CD4-positive, alpha-beta T cell (primary cell): ENCODE data around the gene TSPAN32. TPM values are rescaled to one million over a fixed set of nuclear protein-coding genes. Genes with fewer than 3 reads are reported as not detected.

Experiments
- ATAC-seq: fragments of 200-7000 bp; cut with Tn5 transposase; one replicate; pipeline ENCODE4 v1.10.0; 2022; ENCODE audit warnings: mild to moderate bottlenecking; ENCODE audit not compliant: poor library complexity
- CTCF ChIA-PET: fragments of 350-600 bp; sonication (Branson Sonifier 250); formaldehyde crosslinking; loops from one replicate; lab custom pipeline; 2021; ENCODE audit warnings: antibody characterized with exemption, inconsistent platforms; lab: Charles Lee
- POLR2A ChIA-PET: fragments of 350-600 bp; sonication (Branson Sonifier 250); formaldehyde crosslinking; loops from one replicate; lab custom pipeline; 2021; ENCODE audit warnings: antibody characterized with exemption, inconsistent platforms; lab: Charles Lee
- DNase-seq, 14 experiments: peaks; one replicate each; pipeline ENCODE4 v3.0.0-alpha.2; 2013 to 2020; ENCODE audit warnings: mixed read lengths in 2 of 14
- H3K27ac ChIP-seq, 2 donors: one replicate each; pipeline versions ENCODE4 v1.5.1 to v1.7.0; 2013; ENCODE audit warnings: low read length in 2 of 2, low read depth in 1 of 2, mild to moderate bottlenecking in 1 of 2
- H3K27me3 ChIP-seq, 2 experiments: 1 replicate in 1 of 2; 2 replicates in 1 of 2; pipeline versions ENCODE4 v1.6.1 to v1.7.0; 2013; ENCODE audit warnings: low read length in 2 of 2, control low read depth in 1 of 2, mild to moderate bottlenecking in 1 of 2, moderate library complexity in 1 of 2; ENCODE audit not compliant: insufficient read depth in 2 of 2, control insufficient read depth in 1 of 2
- H3K36me3 ChIP-seq: one replicate; pipeline ENCODE4 v1.6.1; 2013; ENCODE audit warnings: low read length, control low read depth; ENCODE audit not compliant: insufficient read depth
- H3K4me1 ChIP-seq: one replicate; pipeline ENCODE4 v1.6.1; 2013; ENCODE audit warnings: low read length, control low read depth; ENCODE audit not compliant: insufficient read depth
- H3K4me3 ChIP-seq: one replicate; pipeline ENCODE4 v1.5.1; 2013; ENCODE audit warnings: mild to moderate bottlenecking, low read length, moderate library complexity
- H3K9me3 ChIP-seq, 2 experiments: 1 replicate in 1 of 2; 2 replicates in 1 of 2; pipeline versions ENCODE4 v1.6.1 to v1.7.0; 2013; ENCODE audit warnings: low read length in 2 of 2, mild to moderate bottlenecking in 2 of 2, control low read depth in 1 of 2, moderate library complexity in 1 of 2; ENCODE audit not compliant: control insufficient read depth in 1 of 2, insufficient read depth in 1 of 2
- H3K27ac Mint-ChIP-seq: one replicate; pipeline ENCODE4 v1.8.0; 2020; ENCODE audit warnings: mixed read lengths
- H3K27me3 Mint-ChIP-seq: one replicate; pipeline ENCODE4 v1.8.0; 2021; ENCODE audit warnings: mixed read lengths
- H3K36me3 Mint-ChIP-seq: one replicate; pipeline ENCODE4 v1.8.0; 2021; ENCODE audit warnings: low read depth, mixed read lengths
- H3K4me1 Mint-ChIP-seq: one replicate; pipeline ENCODE4 v1.8.0; 2021; ENCODE audit warnings: low read depth, mixed read lengths
- H3K4me3 Mint-ChIP-seq: one replicate; pipeline ENCODE4 v1.8.0; 2020; ENCODE audit warnings: mild to moderate bottlenecking, mixed read lengths
- H3K9me3 Mint-ChIP-seq: one replicate; pipeline ENCODE4 v1.8.0; 2020; ENCODE audit warnings: mixed read lengths
- intact Hi-C, 2 experiments: fragments of 100-400 bp; cut with DNase I in 1 of 2; cut with micrococcal nuclease in 1 of 2; formaldehyde crosslinking; loops; one replicate each; pipeline versions ENCODE4 v1.15.1 to v1.9.0; 2023 to 2025; cut with DNase I, micrococcal nuclease
- total RNA-seq, 174 experiments: library from RNA in 2 of 174; stranded (reverse) in 2 of 174; gene quantifications; one replicate each; pipeline ENCODE4 v1.2.3 and lab custom pipeline; 2021 to 2026
- TF ChIP-seq, protein P1 (sequence below): fragments of 200-600 bp; IDR thresholded peaks from one replicate; pipeline ENCODE4 v1.8.0; 2022; ENCODE audit warnings: antibody characterized with exemption, mild to moderate bottlenecking

TSPAN32 gene
- total RNA-seq, 2 experiments from 2014 or later = 81.8 TPM

DNA sequence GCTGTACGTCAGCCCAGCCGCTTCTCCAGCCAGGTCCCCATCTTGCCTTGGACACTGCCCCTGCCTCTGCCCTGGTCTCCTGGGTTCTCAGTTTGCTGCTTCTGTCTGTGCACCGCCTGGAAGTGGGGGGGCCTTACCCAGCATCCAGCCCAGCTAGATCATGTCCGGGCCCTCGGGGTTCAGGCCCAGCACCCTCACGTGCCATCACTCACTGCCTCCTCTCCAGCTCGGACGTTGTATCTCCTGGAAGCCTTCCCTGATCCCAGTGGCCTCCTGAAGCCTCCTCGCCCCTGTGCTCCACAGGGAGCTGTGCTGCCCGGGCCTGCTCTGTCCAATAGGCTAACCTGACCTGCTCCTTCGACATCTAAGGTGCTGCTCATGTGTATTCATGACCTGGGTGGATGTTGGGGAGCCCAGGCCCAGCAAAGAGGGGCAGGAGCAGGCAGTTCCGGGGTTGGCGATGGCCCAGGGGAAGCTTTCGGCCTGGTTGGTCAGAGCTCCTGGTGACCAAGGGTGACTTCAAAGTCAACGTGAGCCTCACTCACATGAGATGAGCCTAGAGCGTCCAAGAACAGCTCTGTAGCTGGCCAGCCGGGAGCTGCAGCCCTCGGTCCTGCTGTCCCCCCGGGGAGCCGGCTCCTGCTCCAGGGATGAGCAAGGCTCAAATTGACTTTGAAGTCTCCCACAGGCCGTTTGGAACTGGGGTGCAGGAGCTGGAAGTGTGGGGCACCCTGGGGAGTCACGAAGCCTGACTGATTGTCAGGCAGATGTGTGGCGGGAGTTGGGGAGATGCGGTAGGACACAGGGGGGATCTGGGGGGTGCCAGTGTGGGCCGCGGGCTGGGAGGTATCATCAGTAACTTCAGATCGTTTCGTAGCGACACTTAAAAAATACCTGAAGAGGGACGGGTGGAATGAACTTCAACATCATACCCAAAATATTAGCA, 26.2 kb upstream of the TSPAN32 start:
- no peaks in the 10 kb centered on the region for H3K36me3 ChIP-seq
- H3K9me3 ChIP-seq = peaks cover 8 to 39% of the 10 kb centered on the region in 2 experiments
- TF ChIP-seq, protein P1, sequence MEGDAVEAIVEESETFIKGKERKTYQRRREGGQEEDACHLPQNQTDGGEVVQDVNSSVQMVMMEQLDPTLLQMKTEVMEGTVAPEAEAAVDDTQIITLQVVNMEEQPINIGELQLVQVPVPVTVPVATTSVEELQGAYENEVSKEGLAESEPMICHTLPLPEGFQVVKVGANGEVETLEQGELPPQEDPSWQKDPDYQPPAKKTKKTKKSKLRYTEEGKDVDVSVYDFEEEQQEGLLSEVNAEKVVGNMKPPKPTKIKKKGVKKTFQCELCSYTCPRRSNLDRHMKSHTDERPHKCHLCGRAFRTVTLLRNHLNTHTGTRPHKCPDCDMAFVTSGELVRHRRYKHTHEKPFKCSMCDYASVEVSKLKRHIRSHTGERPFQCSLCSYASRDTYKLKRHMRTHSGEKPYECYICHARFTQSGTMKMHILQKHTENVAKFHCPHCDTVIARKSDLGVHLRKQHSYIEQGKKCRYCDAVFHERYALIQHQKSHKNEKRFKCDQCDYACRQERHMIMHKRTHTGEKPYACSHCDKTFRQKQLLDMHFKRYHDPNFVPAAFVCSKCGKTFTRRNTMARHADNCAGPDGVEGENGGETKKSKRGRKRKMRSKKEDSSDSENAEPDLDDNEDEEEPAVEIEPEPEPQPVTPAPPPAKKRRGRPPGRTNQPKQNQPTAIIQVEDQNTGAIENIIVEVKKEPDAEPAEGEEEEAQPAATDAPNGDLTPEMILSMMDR = no peak
- peaks cover 9% of the 10 kb centered on the region for H3K4me1 ChIP-seq
- DNase-seq (peak in 1 of 14 experiments; percentile 3), ATAC-seq (no peak)
- CTCF ChIA-PET = no interaction called here
- H3K36me3 Mint-ChIP-seq = peaks cover 7% of the 10 kb centered on the region
- H3K27me3 ChIP-seq = peaks cover 13 to 18% of the 10 kb centered on the region in 2 experiments
- peaks cover 16% of the 10 kb centered on the region for H3K27me3 Mint-ChIP-seq
- peaks cover 3% of the 10 kb centered on the region for H3K4me1 Mint-ChIP-seq
- POLR2A ChIA-PET = no interaction called here
- H3K9me3 Mint-ChIP-seq = peaks cover 4% of the 10 kb centered on the region
- H3K4me3 Mint-ChIP-seq = no peak overlapping the region
- H3K27ac ChIP-seq = no peak overlapping the region
- intact Hi-C loops = no loop called here
- H3K27ac Mint-ChIP-seq = no peak overlapping the region
- no peak overlapping the region for H3K4me3 ChIP-seq

DNA sequence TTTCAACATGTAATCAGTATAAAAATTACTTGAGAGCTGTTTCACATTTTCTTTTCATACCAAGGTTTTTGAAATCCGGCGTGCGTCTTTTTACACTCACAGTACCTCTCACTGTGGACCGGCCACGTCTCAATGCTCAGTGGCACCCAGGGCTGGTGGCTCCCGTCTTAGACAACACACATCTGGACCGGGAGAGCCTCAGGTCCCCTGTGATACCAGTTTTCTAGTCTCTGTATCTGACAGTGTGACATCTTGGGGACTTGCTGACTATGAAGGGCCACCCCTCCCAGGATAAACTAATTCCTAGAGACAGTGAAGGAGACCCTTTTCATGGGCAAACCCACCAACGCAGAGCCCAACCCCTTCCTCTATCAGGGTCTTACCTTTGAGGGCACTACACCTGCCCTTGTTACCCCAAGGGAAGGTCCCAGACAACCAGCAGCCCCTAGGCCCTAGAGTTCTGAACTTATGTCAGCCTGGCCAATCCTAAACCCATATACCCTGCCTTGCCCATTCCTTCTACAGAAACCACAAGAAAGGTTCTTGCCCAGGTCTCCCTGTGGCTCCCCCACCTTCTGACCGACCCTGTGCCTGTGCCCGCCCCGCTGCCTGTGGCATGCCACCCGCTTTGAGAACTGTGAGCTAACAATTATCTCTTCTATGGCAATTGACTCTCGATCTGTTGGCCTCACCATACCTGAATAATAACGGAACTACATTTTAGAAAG, 25.4 kb upstream of the TSPAN32 start:
- no peak overlapping the region for H3K4me3 ChIP-seq
- ATAC-seq (no peak), DNase-seq (no peak)
- Mint-ChIP-seq H3K4me3 (no peak overlapping the region), H3K9me3 (peaks cover 6% of the 10 kb centered on the region), H3K36me3 (peaks cover 7% of the 10 kb centered on the region), H3K4me1 (peaks cover 3% of the 10 kb centered on the region), H3K27ac (no peak overlapping the region), H3K27me3 (peaks cover 14% of the 10 kb centered on the region)
- H3K36me3 ChIP-seq = no peaks in the 10 kb centered on the region
- peaks cover 7 to 10% of the 10 kb centered on the region in 2 experiments for H3K27me3 ChIP-seq
- POLR2A ChIA-PET = no interaction called here
- intact Hi-C loops = no loop called here
- peaks cover under 1% of the 10 kb centered on the region for H3K4me1 ChIP-seq
- H3K9me3 ChIP-seq = peaks cover 8 to 31% of the 10 kb centered on the region in 2 experiments
- H3K27ac ChIP-seq = no peak overlapping the region
- CTCF ChIA-PET = no interaction called here
- TF ChIP-seq, protein P1 = no peak

DNA sequence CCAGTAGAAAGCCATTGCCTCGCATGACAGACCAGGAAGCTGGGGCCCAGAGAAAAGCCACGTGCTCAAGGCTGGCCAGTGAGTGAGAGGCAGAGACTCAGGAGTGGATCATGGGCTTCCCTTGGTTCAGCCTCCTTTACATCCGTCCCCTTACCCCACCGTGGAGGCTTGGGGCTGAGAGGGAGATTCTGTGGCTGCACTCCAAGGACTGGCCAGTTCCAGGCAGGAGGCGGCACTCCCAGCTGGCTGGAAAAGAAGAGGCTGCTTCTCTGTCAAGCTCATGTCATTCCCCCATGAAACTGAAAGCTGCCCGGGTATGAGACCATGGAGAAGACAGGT, 24.8 kb upstream of the TSPAN32 start:
- H3K27me3 Mint-ChIP-seq = peaks cover 11% of the 10 kb centered on the region
- ATAC-seq = no peak
- intact Hi-C loops = no loop called here

More for the DNA sequence above, 24.8 kb upstream of the TSPAN32 start:
- H3K27me3 ChIP-seq = peaks cover 2 to 5% of the 10 kb centered on the region in 2 experiments
- H3K36me3 Mint-ChIP-seq = peaks cover 7% of the 10 kb centered on the region
- ChIA-PET POLR2A (no interaction called here), CTCF (no interaction called here)
- no peaks in the 10 kb centered on the region for H3K36me3 ChIP-seq
- no peak for DNase-seq
- peaks cover 8% of the 10 kb centered on the region for H3K9me3 Mint-ChIP-seq
- no peaks in the 10 kb centered on the region for H3K4me1 Mint-ChIP-seq
- H3K4me3 Mint-ChIP-seq = no peak overlapping the region
- peaks cover 10 to 25% of the 10 kb centered on the region in 2 experiments for H3K9me3 ChIP-seq
- no peak overlapping the region for H3K27ac ChIP-seq
- no peak overlapping the region for H3K27ac Mint-ChIP-seq
- TF ChIP-seq, protein P1 = no peak
- H3K4me3 ChIP-seq = no peak overlapping the region
- H3K4me1 ChIP-seq = no peaks in the 10 kb centered on the region
